ENCODE data around the gene ITFG2.
"Not testable (repeated sequence)": the region's sequence is repeated elsewhere in the genome, so short reads cannot be mapped to it uniquely, and the experiment has no call there.

ITFG2 gene

GRCh38 chr12:2812290-2813213 lies at the start of gene ITFG2:
ITFG2 (plus strand) TSS chr12:2812668; CDS start chr12:2812761, 93 bp downstream.
- DNase-seq = peak; percentile 98

- no peak for DNase-seq
Observed at GRCh38 chr12:2764398-2764797, 48.1 kb upstream of the ITFG2 start.

GRCh38 chr12:2765052-2765451 lies 47.4 kb upstream of the ITFG2 start:
- DNase-seq = no peak

GRCh38 chr12:2765608-2766007 lies 46.9 kb upstream of the ITFG2 start:
- no peak for DNase-seq

GRCh38 chr12:2768224-2768961 lies 44.1 kb upstream of the ITFG2 start:
- no peak for DNase-seq

- DNase-seq = no peak
Observed at GRCh38 chr12:2769866-2770533, 42.5 kb upstream of the ITFG2 start.

GRCh38 chr12:2770544-2770943 lies 41.9 kb upstream of the ITFG2 start:
- DNase-seq = not testable (repeated sequence)

GRCh38 chr12:2772370-2772769 lies 40.1 kb upstream of the ITFG2 start:
- no peak for DNase-seq

- no peak for DNase-seq
Observed at GRCh38 chr12:2773199-2773875, 39.1 kb upstream of the ITFG2 start.

GRCh38 chr12:2775431-2775830 lies 37.0 kb upstream of the ITFG2 start:
- no peak for DNase-seq

GRCh38 chr12:2776129-2776806 lies 36.2 kb upstream of the ITFG2 start:
- DNase-seq = no peak

GRCh38 chr12:2779281-2779680 lies 33.2 kb upstream of the ITFG2 start:
- DNase-seq = no peak

- DNase-seq = peak; percentile 60
Observed at GRCh38 chr12:2783936-2784600, 28.4 kb upstream of the ITFG2 start.

GRCh38 chr12:2785017-2785416 lies 27.5 kb upstream of the ITFG2 start:
- no peak for DNase-seq

GRCh38 chr12:2791089-2791488 lies 21.4 kb upstream of the ITFG2 start:
- no peak for DNase-seq

- no peak for DNase-seq
Observed at GRCh38 chr12:2792671-2793500, 19.6 kb upstream of the ITFG2 start.

GRCh38 chr12:2793561-2793960 lies 18.9 kb upstream of the ITFG2 start:
- DNase-seq = no peak

- DNase-seq = peak; percentile 41
Observed at GRCh38 chr12:2794191-2794735, 18.2 kb upstream of the ITFG2 start.

GRCh38 chr12:2794736-2795289 lies 17.7 kb upstream of the ITFG2 start, which contains the start of gene FKBP4:
FKBP4 (plus strand) TSS chr12:2794970; CDS start chr12:2795140, 170 bp downstream.
- peak; percentile 94 for DNase-seq

Measured in stimulated activated CD4-positive, alpha-beta T cell treated with anti-CD3 and anti-CD28 coated beads, Interleukin-15, amount 100 ng/mL, for 24 hours (primary cell).